VCaP (cell line): ENCODE data around the gene MYRIP.

Source experiments
- H3K27ac ChIP-seq: fragments of 450-650 bp; 2 replicates; pipeline ENCODE4 v1.5.1; 2017
- CTCF ChIP-seq: fragments of 450-650 bp; conservative IDR thresholded peaks from 2 replicates; pipeline ENCODE4 v1.5.1; 2017; ENCODE audit warnings: mild to moderate bottlenecking, moderate library complexity

The MYRIP gene

DNA sequence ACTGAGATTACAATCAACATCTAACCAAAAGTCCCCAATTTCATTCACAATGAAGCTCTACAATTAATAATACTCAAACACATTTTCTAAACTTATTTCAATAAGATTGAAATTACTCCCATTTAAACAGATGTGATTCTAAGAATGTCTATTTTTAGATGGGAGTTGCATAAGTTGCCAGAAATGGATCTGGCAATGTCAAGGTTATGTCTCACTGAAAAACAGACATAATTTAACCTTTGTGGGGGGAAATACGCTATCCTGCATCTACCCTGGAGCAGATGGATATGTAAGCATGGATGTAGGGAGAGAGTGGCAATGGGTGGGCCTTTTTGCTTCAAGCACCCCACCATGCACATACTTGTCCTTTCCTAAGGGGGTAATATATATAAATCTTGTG, 493.4 kb downstream of the MYRIP start:
- H3K27ac ChIP-seq: no peak overlapping the region
- TF ChIP-seq CTCF: no peak

- no peak overlapping the region for H3K27ac ChIP-seq
- TF ChIP-seq CTCF: no peak
Measured at GRCh38 chr3:40304352-40304751, 494.9 kb downstream of the MYRIP start.

DNA sequence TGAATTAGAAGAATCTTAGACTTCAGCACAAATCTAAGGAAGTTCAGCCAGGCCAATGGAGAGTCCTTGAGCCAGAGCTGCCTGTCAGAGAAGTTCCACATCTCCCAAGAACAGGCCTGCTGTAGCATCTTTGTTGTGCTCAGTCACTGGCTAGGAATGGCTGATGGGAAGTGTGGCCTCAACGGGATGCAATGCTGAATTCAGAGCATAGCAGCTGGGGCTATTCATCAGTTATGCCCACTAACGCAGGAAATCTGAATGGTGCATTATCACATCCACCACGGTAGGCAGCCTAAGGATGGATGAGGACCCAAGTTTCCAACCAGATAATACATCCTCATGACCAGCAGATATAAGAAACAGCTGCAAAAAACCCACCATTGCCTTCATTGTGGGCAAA, 496.9 kb downstream of the MYRIP start:
- no peak for TF ChIP-seq CTCF

GRCh38 chr3:40307176-40307575, 497.8 kb downstream of the MYRIP start:
- TF ChIP-seq CTCF: no peak
- no peak overlapping the region for H3K27ac ChIP-seq

More for the DNA sequence above, 496.9 kb downstream of the MYRIP start:
- H3K27ac ChIP-seq: no peak overlapping the region

DNA sequence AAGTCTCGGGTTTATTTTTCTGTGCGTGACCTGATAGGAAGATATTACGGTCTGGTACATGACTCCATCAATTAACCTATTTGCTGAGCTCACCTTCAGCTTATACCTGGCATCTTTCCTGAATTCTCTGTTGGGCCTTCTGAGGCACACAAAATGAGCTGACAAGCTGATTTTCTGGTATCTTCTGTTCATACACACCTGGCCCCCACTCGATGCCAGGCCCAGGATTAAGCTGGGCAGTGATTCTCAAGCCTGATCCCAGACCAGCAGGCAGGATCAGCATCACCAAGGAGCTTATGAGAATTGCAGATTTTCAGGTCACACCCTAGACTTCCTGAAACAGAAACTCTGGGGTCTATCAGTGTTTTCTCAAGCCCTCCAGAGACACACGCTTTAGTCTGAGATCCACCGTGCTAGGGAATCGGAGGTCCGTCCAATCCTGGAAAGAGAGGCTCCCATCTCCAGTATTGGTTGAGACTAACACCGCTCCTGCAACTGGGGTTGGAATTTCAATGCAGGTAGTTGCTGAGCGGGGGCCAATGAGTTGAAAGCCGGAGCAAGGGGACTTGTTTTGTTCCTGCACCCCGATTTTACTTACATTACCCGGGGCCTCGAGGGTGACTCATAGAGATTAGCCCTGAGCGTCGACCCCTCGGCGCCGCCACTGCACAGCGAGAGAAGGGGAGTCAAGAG, 499.5 kb downstream of the MYRIP start:
- no peak for TF ChIP-seq CTCF
- peak overlapping the region; percentile 91; the same call in 1 of the 2 replicates for H3K27ac ChIP-seq

GRCh38 chr3:40309418-40309924, 500.1 kb downstream of the MYRIP start, which contains the start of gene EIF1B:
TSS of gene EIF1B (plus strand) at chr3:40309707. CDS start at chr3:40309942, 235 bp downstream.
- peak within 1 kb of the TSS; percentile 91 for H3K27ac ChIP-seq
- TF ChIP-seq CTCF: peak; percentile 94
